T-cell (primary cell): ENCODE results near the gene WARS2. TPM values are rescaled to one million over a fixed set of nuclear protein-coding genes. Genes with fewer than 3 reads are reported as not detected.

Experiments
- ATAC-seq, 4 experiments: fragments of 200-7000 bp in 3 of 4; fragments of 150-1000 bp in 1 of 4; cut with Tn5 transposase; replicated peaks in 1 of 4; 1 replicate in 3 of 4; 2 replicates in 1 of 4; pipeline ENCODE4 v1.10.0; 2021; ENCODE audit warnings: moderate library complexity in 3 of 4, mild to moderate bottlenecking in 2 of 4, moderate number of reproducible peaks in 1 of 4
- CTCF ChIA-PET, 2 donors: fragments of 300-600 bp; sonication (Branson Sonifier 250); formaldehyde crosslinking; loops; one replicate each; lab custom pipeline; 2022; ENCODE audit warnings: antibody characterized with exemption in 2 of 2; lab: Charles Lee
- POLR2A ChIA-PET, 2 donors: fragments of 300-600 bp; sonication (Branson Sonifier 250); formaldehyde crosslinking; loops; one replicate each; lab custom pipeline; 2022; ENCODE audit warnings: antibody characterized with exemption in 2 of 2; lab: Charles Lee
- DNase-seq, 35 experiments: peaks; one replicate each; pipeline versions ENCODE4 v3.0.0 to v3.0.0-alpha.2; 2013 to 2023
- H3K27ac ChIP-seq: one replicate; pipeline ENCODE4 v1.5.1; 2013; ENCODE audit warnings: low read length
- H3K27me3 ChIP-seq, 2 experiments: replicated peaks in 1 of 2; 1 replicate in 1 of 2; 2 replicates in 1 of 2; pipeline versions ENCODE4 v1.6.1 to v1.7.0; 2013; ENCODE audit warnings: low read length in 1 of 2, mixed read lengths in 1 of 2; ENCODE audit not compliant: control insufficient read depth in 2 of 2, insufficient read depth in 2 of 2; ENCODE audit errors: extremely low read depth in 1 of 2
- H3K36me3 ChIP-seq, 2 donors: 1 replicate in 1 of 2; 2 replicates in 1 of 2; pipeline versions ENCODE4 v1.6.1 to v1.7.0; 2013; ENCODE audit warnings: low read length in 1 of 2; ENCODE audit not compliant: control insufficient read depth in 2 of 2, insufficient read depth in 1 of 2; ENCODE audit errors: extremely low read depth in 1 of 2
- H3K4me1 ChIP-seq, 2 experiments: 1 replicate in 1 of 2; 2 replicates in 1 of 2; pipeline versions ENCODE4 v1.6.1 to v1.7.0; 2013; ENCODE audit warnings: low read length in 2 of 2, mixed read lengths in 1 of 2; ENCODE audit not compliant: insufficient read depth in 2 of 2, control insufficient read depth in 1 of 2; ENCODE audit errors: extremely low read depth in 1 of 2
- H3K4me3 ChIP-seq, 2 donors: 1 replicate in 1 of 2; 2 replicates in 1 of 2; pipeline versions ENCODE4 v1.5.1 to v1.7.0; 2013; ENCODE audit warnings: mild to moderate bottlenecking in 2 of 2, low read length in 1 of 2, moderate library complexity in 1 of 2; ENCODE audit not compliant: control insufficient read depth in 1 of 2; ENCODE audit errors: extremely low read depth in 1 of 2
- H3K9me3 ChIP-seq: 2 replicates; pipeline ENCODE4 v1.7.0; 2013
- H3K27ac Mint-ChIP-seq, 2 donors: one replicate each; pipeline ENCODE4 v1.8.0; 2020 to 2021; ENCODE audit warnings: mild to moderate bottlenecking in 2 of 2, mixed read lengths in 2 of 2
- H3K27me3 Mint-ChIP-seq, 2 donors: one replicate each; pipeline ENCODE4 v1.8.0; 2021 to 2022; ENCODE audit warnings: mixed read lengths in 2 of 2
- H3K36me3 Mint-ChIP-seq: one replicate; pipeline ENCODE4 v1.8.0; 2021; ENCODE audit warnings: mixed read lengths
- H3K4me1 Mint-ChIP-seq, 3 donors: one replicate each; pipeline ENCODE4 v1.8.0; 2020 to 2022; ENCODE audit warnings: mixed read lengths in 3 of 3, mild to moderate bottlenecking in 1 of 3
- H3K4me3 Mint-ChIP-seq, 3 donors: one replicate each; pipeline ENCODE4 v1.8.0; 2020 to 2022; ENCODE audit warnings: mild to moderate bottlenecking in 3 of 3, mixed read lengths in 3 of 3, moderate library complexity in 3 of 3
- H3K9me3 Mint-ChIP-seq, 3 donors: one replicate each; pipeline ENCODE4 v1.8.0; 2020 to 2022; ENCODE audit warnings: mixed read lengths in 3 of 3
- WGBS: methylation state at CpG from one replicate; pipeline ENCODE4 v1.1.5; 2013; ENCODE audit warnings: missing lambda C conversion rate; ENCODE audit not compliant: insufficient coverage; 5-methylcytosine and 5-hydroxymethylcytosine counted together
- total RNA-seq, 35 experiments: library from RNA in 6 of 35; stranded (reverse) in 6 of 35; fragments of 120-200 nt in 1 of 35; gene quantifications; one replicate each; pipeline versions ENCODE4 v1.2.1 to v1.2.4 and lab custom pipeline; 2013 to 2026

WARS2 gene
- total RNA-seq, 5 donors from 2014 or later (not counting 1 experiment from before 2014, with no cell fraction given) = 6.6 to 32.4 (median 8.5) TPM

- peaks cover 22% of the 10 kb centered on the region for H3K36me3 Mint-ChIP-seq
- POLR2A ChIA-PET = no interaction called here
Observed at GRCh38 chr1:119091618-119092017, 48.8 kb downstream of the WARS2 start.

GRCh38 chr1:119090250-119090649, 50.2 kb downstream of the WARS2 start:
- Histone ChIP-seq H3K4me3 (no peak overlapping the region), H3K36me3 (peaks cover 0 to 3% of the 10 kb centered on the region in 2 donors), H3K4me1 (no peaks in the 10 kb centered on the region), H3K9me3 (no peaks in the 10 kb centered on the region), H3K27me3 (no peaks in the 10 kb centered on the region), H3K27ac (no peak overlapping the region)
- peaks cover 0 to 3% (median 0%) of the 10 kb centered on the region in 3 donors for H3K4me1 Mint-ChIP-seq
- ATAC-seq (no peak), DNase-seq (no peak)
- 100% methylated on average over 2 of the region's 3 CpGs for WGBS
- ChIA-PET CTCF (no interaction called here), POLR2A (no interaction called here)
- H3K27ac Mint-ChIP-seq = no peak overlapping the region
- no peaks in the 10 kb centered on the region for H3K27me3 Mint-ChIP-seq
- peaks cover 10 to 22% (median 11%) of the 10 kb centered on the region in 3 donors for H3K9me3 Mint-ChIP-seq
- peaks cover 32% of the 10 kb centered on the region for H3K36me3 Mint-ChIP-seq
- H3K4me3 Mint-ChIP-seq = no peak overlapping the region

More at GRCh38 chr1:119091618-119092017, 48.8 kb downstream of the WARS2 start:
- Histone ChIP-seq H3K4me3 (no peak overlapping the region), H3K36me3 (peaks cover 0 to 3% of the 10 kb centered on the region in 2 donors), H3K27ac (no peak overlapping the region), H3K9me3 (no peaks in the 10 kb centered on the region), H3K4me1 (no peaks in the 10 kb centered on the region), H3K27me3 (no peaks in the 10 kb centered on the region)
- Mint-ChIP-seq H3K27me3 (no peaks in the 10 kb centered on the region), H3K4me3 (no peak overlapping the region), H3K9me3 (peaks cover 6 to 17% (median 6%) of the 10 kb centered on the region in 3 donors), H3K4me1 (no peaks in the 10 kb centered on the region), H3K27ac (no peak overlapping the region)
- ATAC-seq = no peak
- DNase-seq = no peak
- CTCF ChIA-PET = no interaction called here
- 100% methylated on average over 2 of the region's 4 CpGs for WGBS

- peaks cover 9 to 30% (median 13%) of the 10 kb centered on the region in 3 donors for H3K9me3 Mint-ChIP-seq
- no peak overlapping the region for H3K27ac Mint-ChIP-seq
Observed at GRCh38 chr1:119086830-119087229, 53.6 kb downstream of the WARS2 start.

GRCh38 chr1:119084798-119085197, 55.7 kb downstream of the WARS2 start:
- Histone ChIP-seq H3K36me3 (no peaks in the 10 kb centered on the region), H3K4me1 (no peaks in the 10 kb centered on the region), H3K27me3 (no peaks in the 10 kb centered on the region), H3K4me3 (no peak overlapping the region), H3K9me3 (no peaks in the 10 kb centered on the region), H3K27ac (no peak overlapping the region)
- peaks cover 38% of the 10 kb centered on the region for H3K36me3 Mint-ChIP-seq
- ChIA-PET CTCF (no interaction called here), POLR2A (no interaction called here)
- H3K4me1 Mint-ChIP-seq = peaks cover 0 to 3% (median 0%) of the 10 kb centered on the region in 3 donors
- no peaks in the 10 kb centered on the region for H3K27me3 Mint-ChIP-seq
- DNase-seq (no peak), ATAC-seq (no peak)
- 98% methylated on average over 9 of the region's 10 CpGs for WGBS
- peaks cover 7 to 36% (median 13%) of the 10 kb centered on the region in 3 donors for H3K9me3 Mint-ChIP-seq
- no peak overlapping the region for H3K4me3 Mint-ChIP-seq
- no peak overlapping the region for H3K27ac Mint-ChIP-seq

More at GRCh38 chr1:119086830-119087229, 53.6 kb downstream of the WARS2 start:
- DNase-seq (no peak), ATAC-seq (no peak)
- 62% methylated on average over 1 of the region's 2 CpGs for WGBS
- H3K4me3 ChIP-seq = no peak overlapping the region
- Mint-ChIP-seq H3K4me3 (no peak overlapping the region), H3K4me1 (peaks cover 0 to 3% (median 0%) of the 10 kb centered on the region in 3 donors), H3K36me3 (peaks cover 38% of the 10 kb centered on the region), H3K27me3 (no peaks in the 10 kb centered on the region)
- CTCF ChIA-PET = interaction anchor here in 1 of 2 donors (0.5 kb wide), 1 partner anchor 72 kb away, joined by 3 read pairs; no protein-coding TSS in a partner anchor
- H3K27me3 ChIP-seq = no peaks in the 10 kb centered on the region
- H3K36me3 ChIP-seq = peaks cover 0 to 3% of the 10 kb centered on the region in 2 donors
- POLR2A ChIA-PET = no interaction called here
- no peaks in the 10 kb centered on the region for H3K9me3 ChIP-seq
- no peaks in the 10 kb centered on the region for H3K4me1 ChIP-seq
- H3K27ac ChIP-seq = no peak overlapping the region

GRCh38 chr1:119083980-119084379, 56.5 kb downstream of the WARS2 start:
- no peaks in the 10 kb centered on the region for H3K27me3 Mint-ChIP-seq
- H3K9me3 Mint-ChIP-seq = peaks cover 7 to 38% (median 8%) of the 10 kb centered on the region in 3 donors
- WGBS = 100% methylated on average over 1 of the region's 6 CpGs
- no peak overlapping the region for H3K4me3 Mint-ChIP-seq
- Histone ChIP-seq H3K27me3 (no peaks in the 10 kb centered on the region), H3K4me1 (no peaks in the 10 kb centered on the region), H3K27ac (no peak overlapping the region), H3K4me3 (no peak overlapping the region), H3K9me3 (no peaks in the 10 kb centered on the region), H3K36me3 (no peaks in the 10 kb centered on the region)
- CTCF ChIA-PET = no interaction called here
- DNase-seq (no peak), ATAC-seq (no peak)
- POLR2A ChIA-PET = no interaction called here
- peaks cover 39% of the 10 kb centered on the region for H3K36me3 Mint-ChIP-seq
- H3K4me1 Mint-ChIP-seq = peaks cover 0 to 3% (median 0%) of the 10 kb centered on the region in 3 donors
- H3K27ac Mint-ChIP-seq = no peak overlapping the region

GRCh38 chr1:119083479-119083878, 57.0 kb downstream of the WARS2 start:
- peaks cover 42% of the 10 kb centered on the region for H3K36me3 Mint-ChIP-seq
- Histone ChIP-seq H3K27me3 (no peaks in the 10 kb centered on the region), H3K36me3 (no peaks in the 10 kb centered on the region), H3K9me3 (no peaks in the 10 kb centered on the region), H3K27ac (no peak overlapping the region), H3K4me1 (no peaks in the 10 kb centered on the region), H3K4me3 (no peak overlapping the region)
- H3K4me1 Mint-ChIP-seq = peaks cover 0 to 3% (median 0%) of the 10 kb centered on the region in 3 donors
- DNase-seq (no peak), ATAC-seq (no peak)
- ChIA-PET POLR2A (no interaction called here), CTCF (no interaction called here)
- H3K4me3 Mint-ChIP-seq = no peak overlapping the region
- H3K27me3 Mint-ChIP-seq = no peaks in the 10 kb centered on the region
- no peak overlapping the region for H3K27ac Mint-ChIP-seq
- WGBS = no CpG with 5 or more reads among the region's 1 CpG
- peaks cover 7 to 41% (median 11%) of the 10 kb centered on the region in 3 donors for H3K9me3 Mint-ChIP-seq
